WTC11 (cell line): ENCODE measurements around the gene ZBTB7C. TPM values are rescaled to one million over a fixed set of nuclear protein-coding genes. Genes with fewer than 3 reads are reported as not detected.

Experiments
- ATAC-seq: fragments of 200-7000 bp; cut with Tn5 transposase; 2 replicates; pipeline ENCODE4 v1.10.0; 2021; ENCODE audit warnings: mild to moderate bottlenecking, moderate library complexity
- CTCF ChIA-PET: fragments of 300-600 bp; sonication (Branson Sonifier 250); formaldehyde crosslinking; loops from one replicate; lab custom pipeline; 2021; ENCODE audit warnings: antibody characterized with exemption; lab: Charles Lee
- POLR2A ChIA-PET: fragments of 350-600 bp; sonication (Branson Sonifier 250); formaldehyde crosslinking; loops from one replicate; lab custom pipeline; 2021; ENCODE audit warnings: antibody characterized with exemption; lab: Charles Lee
- DNase-seq: peaks from one replicate; pipeline ENCODE4 v3.0.0; 2021; ENCODE audit warnings: low spot score
- H3K27ac Mint-ChIP-seq: 2 replicates; pipeline ENCODE4 v1.8.0; 2021; ENCODE audit warnings: mixed read lengths
- H3K27me3 Mint-ChIP-seq: 2 replicates; pipeline ENCODE4 v1.8.0; 2021; ENCODE audit warnings: low read depth, mild to moderate bottlenecking, moderate library complexity, mixed read lengths
- H3K36me3 Mint-ChIP-seq: 2 replicates; pipeline ENCODE4 v1.8.0; 2021; ENCODE audit warnings: mixed read lengths
- H3K4me1 Mint-ChIP-seq: 2 replicates; pipeline ENCODE4 v1.8.0; 2022; ENCODE audit warnings: mixed read lengths
- H3K4me3 Mint-ChIP-seq: 2 replicates; pipeline ENCODE4 v1.8.0; 2021; ENCODE audit warnings: mild to moderate bottlenecking, moderate library complexity, mixed read lengths
- H3K9me3 Mint-ChIP-seq: 2 replicates; pipeline ENCODE4 v1.8.0; 2021; ENCODE audit warnings: mixed read lengths
- AR ChIP-seq: fragments of 250-450 bp; sonication (Bioruptor Pico); IDR thresholded peaks from 2 replicates; pipeline ENCODE4 v1.9.0; 2021; ENCODE audit warnings: mild to moderate bottlenecking
- ARID4B ChIP-seq: sonication (generic); formaldehyde crosslinking; IDR thresholded peaks from 2 replicates; pipeline ENCODE4 v1.8.0; 2023; ENCODE audit warnings: missing genetic modification reagents, mild to moderate bottlenecking, borderline replicate concordance
- ATF1 ChIP-seq: sonication (generic); formaldehyde crosslinking; IDR thresholded peaks from 2 replicates; pipeline ENCODE4 v1.8.1; 2023; ENCODE audit warnings: mild to moderate bottlenecking, moderate library complexity, missing genetic modification reagents
- CREM ChIP-seq: sonication (generic); formaldehyde crosslinking; IDR thresholded peaks from 2 replicates; pipeline ENCODE4 v1.8.1; 2022; ENCODE audit warnings: mild to moderate bottlenecking, missing genetic modification reagents, moderate library complexity
- E2F4 ChIP-seq: sonication (generic); formaldehyde crosslinking; IDR thresholded peaks from 2 replicates; pipeline ENCODE4 v1.8.1; 2022; ENCODE audit warnings: low read depth, mild to moderate bottlenecking, moderate library complexity, missing genetic modification reagents, borderline replicate concordance
- ELF4 ChIP-seq: sonication (generic); formaldehyde crosslinking; IDR thresholded peaks from 2 replicates; pipeline ENCODE4 v1.8.1; 2022; ENCODE audit warnings: low read depth, mild to moderate bottlenecking, moderate library complexity, missing genetic modification reagents
- EMX1 ChIP-seq: fragments of 250-450 bp; sonication (Bioruptor Pico); IDR thresholded peaks from 2 replicates; pipeline ENCODE4 v1.8.0; 2021; ENCODE audit warnings: mild to moderate bottlenecking
- ETV6 ChIP-seq: sonication (generic); formaldehyde crosslinking; IDR thresholded peaks from 2 replicates; pipeline ENCODE4 v1.8.1; 2022; ENCODE audit warnings: mild to moderate bottlenecking, missing genetic modification reagents
- FOXK1 ChIP-seq: sonication (generic); formaldehyde crosslinking; IDR thresholded peaks from 2 replicates; pipeline ENCODE4 v1.8.0; 2022; ENCODE audit warnings: mild to moderate bottlenecking, moderate library complexity, missing genetic modification reagents
- GABPB1 ChIP-seq: sonication (generic); formaldehyde crosslinking; IDR thresholded peaks from 2 replicates; pipeline ENCODE4 v1.8.1; 2023; ENCODE audit warnings: mild to moderate bottlenecking, missing genetic modification reagents
- MYBL2 ChIP-seq: sonication (generic); formaldehyde crosslinking; IDR thresholded peaks from 2 replicates; pipeline ENCODE4 v1.8.1; 2023; ENCODE audit warnings: mild to moderate bottlenecking, moderate library complexity, missing genetic modification reagents
- NFYB ChIP-seq: sonication (generic); formaldehyde crosslinking; conservative IDR thresholded peaks from 2 replicates; pipeline ENCODE4 v1.8.0; 2022; ENCODE audit warnings: low read depth, missing genetic modification reagents
- NR1H2 ChIP-seq: sonication (generic); formaldehyde crosslinking; IDR thresholded peaks from 2 replicates; pipeline ENCODE4 v1.9.0; 2021; ENCODE audit warnings: mild to moderate bottlenecking, moderate library complexity, missing genetic modification reagents
- NR2C2 ChIP-seq: sonication (generic); formaldehyde crosslinking; IDR thresholded peaks from 2 replicates; pipeline ENCODE4 v1.8.0; 2022; ENCODE audit warnings: mild to moderate bottlenecking, missing genetic modification reagents
- SMAD3 ChIP-seq: sonication (generic); formaldehyde crosslinking; IDR thresholded peaks from 2 replicates; pipeline ENCODE4 v1.8.0; 2022; ENCODE audit warnings: missing genetic modification reagents, mild to moderate bottlenecking, borderline replicate concordance
- SMAD4 ChIP-seq: sonication (generic); formaldehyde crosslinking; IDR thresholded peaks from 2 replicates; pipeline ENCODE4 v1.8.0; 2022; ENCODE audit warnings: mild to moderate bottlenecking, missing genetic modification reagents
- TEAD4 ChIP-seq: sonication (generic); formaldehyde crosslinking; IDR thresholded peaks from 2 replicates; pipeline ENCODE4 v1.8.0; 2022; ENCODE audit warnings: mild to moderate bottlenecking, missing genetic modification reagents
- USF1 ChIP-seq: sonication (generic); formaldehyde crosslinking; IDR thresholded peaks from 2 replicates; pipeline ENCODE4 v1.8.0; 2022; ENCODE audit warnings: mild to moderate bottlenecking, missing genetic modification reagents
- ZBTB21 ChIP-seq: sonication (generic); formaldehyde crosslinking; IDR thresholded peaks from 2 replicates; pipeline ENCODE4 v1.8.1; 2023; ENCODE audit warnings: mild to moderate bottlenecking, missing genetic modification reagents, borderline replicate concordance
- ZNF138 ChIP-seq: sonication (generic); formaldehyde crosslinking; conservative IDR thresholded peaks from 2 replicates; pipeline ENCODE4 v1.8.1; 2022; ENCODE audit warnings: mild to moderate bottlenecking, moderate library complexity, missing genetic modification reagents
- ZNF219 ChIP-seq: sonication (generic); formaldehyde crosslinking; IDR thresholded peaks from 2 replicates; pipeline ENCODE4 v1.8.0; 2023; ENCODE audit warnings: missing genetic modification reagents, mild to moderate bottlenecking, borderline replicate concordance
- ZNF263 ChIP-seq: sonication (generic); formaldehyde crosslinking; IDR thresholded peaks from 2 replicates; pipeline ENCODE4 v1.8.1; 2022; ENCODE audit warnings: low read depth, mild to moderate bottlenecking, moderate library complexity, missing genetic modification reagents
- ZNF317 ChIP-seq: sonication (generic); formaldehyde crosslinking; IDR thresholded peaks from 2 replicates; pipeline ENCODE4 v1.8.1; 2023; ENCODE audit warnings: low read depth, mild to moderate bottlenecking, moderate library complexity, missing genetic modification reagents, borderline replicate concordance
- ZNF396 ChIP-seq: fragments of 250-450 bp; sonication (Bioruptor Pico); IDR thresholded peaks from 2 replicates; pipeline ENCODE4 v1.8.0; 2021; ENCODE audit warnings: mild to moderate bottlenecking, moderate library complexity, borderline replicate concordance
- total RNA-seq: library from RNA; stranded (reverse); gene quantifications from 3 replicates; pipeline ENCODE4 v1.2.3, GENCODE V29; 2021
- TF ChIP-seq, protein P1 (sequence below): sonication (generic); formaldehyde crosslinking; IDR thresholded peaks from 2 replicates; pipeline ENCODE4 v1.8.1; 2023; ENCODE audit warnings: mild to moderate bottlenecking, moderate library complexity, missing genetic modification reagents
- TF ChIP-seq, protein P2 (sequence below): fragments of 250-450 bp; sonication (Bioruptor Pico); IDR thresholded peaks from 2 replicates; pipeline ENCODE4 v1.9.0; 2021; ENCODE audit warnings: moderate library complexity, mild to moderate bottlenecking, inconsistent platforms, borderline replicate concordance

The ZBTB7C gene
- total RNA-seq, 1 experiment from 2014 or later = 0.48 TPM

- TF ChIP-seq ETV6 (CRISPR knock-in tag) (no peak), ZNF317 (CRISPR knock-in tag) (no peak), ZNF138 (CRISPR knock-in tag) (no peak), ELF4 (CRISPR knock-in tag) (no peak), MYBL2 (CRISPR knock-in tag) (no peak), NR1H2 (no peak), SMAD3 (CRISPR knock-in tag) (no peak), ZNF396 (CRISPR knock-in tag) (no peak), ATF1 (CRISPR knock-in tag) (no peak), ZNF219 (CRISPR knock-in tag) (no peak)
- TF ChIP-seq, protein P1, sequence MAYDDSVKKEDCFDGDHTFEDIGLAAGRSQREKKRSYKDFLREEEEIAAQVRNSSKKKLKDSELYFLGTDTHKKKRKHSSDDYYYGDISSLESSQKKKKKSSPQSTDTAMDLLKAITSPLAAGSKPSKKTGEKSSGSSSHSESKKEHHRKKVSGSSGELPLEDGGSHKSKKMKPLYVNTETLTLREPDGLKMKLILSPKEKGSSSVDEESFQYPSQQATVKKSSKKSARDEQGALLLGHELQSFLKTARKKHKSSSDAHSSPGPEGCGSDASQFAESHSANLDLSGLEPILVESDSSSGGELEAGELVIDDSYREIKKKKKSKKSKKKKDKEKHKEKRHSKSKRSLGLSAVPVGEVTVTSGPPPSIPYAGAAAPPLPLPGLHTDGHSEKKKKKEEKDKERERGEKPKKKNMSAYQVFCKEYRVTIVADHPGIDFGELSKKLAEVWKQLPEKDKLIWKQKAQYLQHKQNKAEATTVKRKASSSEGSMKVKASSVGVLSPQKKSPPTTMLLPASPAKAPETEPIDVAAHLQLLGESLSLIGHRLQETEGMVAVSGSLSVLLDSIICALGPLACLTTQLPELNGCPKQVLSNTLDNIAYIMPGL (CRISPR knock-in tag) = no peak
Measured at GRCh38 chr18:48158721-48159120, 250.5 kb downstream of the ZBTB7C start (continued).

DNA sequence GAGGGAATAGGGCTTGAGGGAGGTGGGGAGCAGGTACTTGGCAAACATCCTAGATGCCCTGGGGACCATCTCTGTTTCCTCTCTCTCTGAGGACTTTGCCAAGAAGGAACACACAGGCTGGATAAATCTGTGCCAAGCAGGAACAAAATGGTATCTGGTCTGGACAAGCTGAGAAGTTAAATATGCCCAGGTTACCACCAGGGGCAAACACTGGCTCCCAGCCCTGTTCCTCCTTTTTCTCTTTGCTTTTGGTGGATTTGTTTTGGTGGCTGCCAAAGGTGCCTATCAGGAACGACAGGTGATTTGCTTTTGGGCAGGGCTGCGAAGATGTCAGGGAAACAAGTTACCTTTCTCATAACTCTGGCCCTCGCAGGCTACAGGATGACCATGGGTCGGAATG, 251.2 kb downstream of the ZBTB7C start:
- TF ChIP-seq TEAD4 (CRISPR knock-in tag) (no peak), ZBTB21 (no peak), ZNF263 (CRISPR knock-in tag) (no peak), E2F4 (CRISPR knock-in tag) (no peak), NFYB (CRISPR knock-in tag) (no peak), ARID4B (CRISPR knock-in tag) (no peak), FOXK1 (CRISPR knock-in tag) (no peak), CREM (CRISPR knock-in tag) (no peak), SMAD4 (CRISPR knock-in tag) (no peak), MYBL2 (CRISPR knock-in tag) (no peak), AR (CRISPR knock-in tag) (no peak), EMX1 (no peak), ZNF317 (CRISPR knock-in tag) (no peak), USF1 (CRISPR knock-in tag) (no peak), NR2C2 (CRISPR knock-in tag) (no peak), GABPB1 (no peak), NR1H2 (no peak)
- TF ChIP-seq, protein P2, sequence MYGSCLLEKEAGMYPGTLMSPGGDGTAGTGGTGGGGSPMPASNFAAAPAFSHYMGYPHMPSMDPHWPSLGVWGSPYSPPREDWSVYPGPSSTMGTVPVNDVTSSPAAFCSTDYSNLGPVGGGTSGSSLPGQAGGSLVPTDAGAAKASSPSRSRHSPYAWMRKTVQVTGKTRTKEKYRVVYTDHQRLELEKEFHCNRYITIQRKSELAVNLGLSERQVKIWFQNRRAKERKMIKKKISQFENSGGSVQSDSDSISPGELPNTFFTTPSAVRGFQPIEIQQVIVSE = no peak
- no peak overlapping the region for H3K4me3 Mint-ChIP-seq
- no peaks in the 10 kb centered on the region for H3K9me3 Mint-ChIP-seq
- H3K27ac Mint-ChIP-seq = no peak overlapping the region
- DNase-seq (no peak), ATAC-seq (no peak)
- POLR2A ChIA-PET = no interaction called here
- H3K27me3 Mint-ChIP-seq = peaks cover 64% of the 10 kb centered on the region
- CTCF ChIA-PET = no interaction called here
- no peaks in the 10 kb centered on the region for H3K36me3 Mint-ChIP-seq
- H3K4me1 Mint-ChIP-seq = peaks cover 11% of the 10 kb centered on the region
